Tibial nerve (tissue), 4 donors: ENCODE results near the gene MRPS5.

ENCODE experiments used
- EP300 ChIP-seq, 2 donors: sonication (generic); formaldehyde crosslinking; IDR thresholded peaks; one replicate each; pipeline ENCODE4 v1.6.1; 2017; ENCODE audit warnings: antibody characterized with exemption in 2 of 2, mild to moderate bottlenecking in 1 of 2
- POLR2A ChIP-seq, 2 donors: fragments of 450-650 bp; IDR thresholded peaks; one replicate each; pipeline ENCODE4 v1.6.1; 2017; ENCODE audit warnings: antibody characterized with exemption in 2 of 2, mild to moderate bottlenecking in 2 of 2, moderate library complexity in 2 of 2
- TF ChIP-seq, protein P1 (sequence below), 5 experiments: fragments of 200-600 bp in 3 of 5; fragments of 450-650 bp in 2 of 5; sonication (generic) in 3 of 5; IDR thresholded peaks; one replicate each; pipeline ENCODE4 v1.5.1; 2016 to 2019; ENCODE audit warnings: antibody characterized with exemption in 5 of 5, mild to moderate bottlenecking in 3 of 5, moderate library complexity in 2 of 5

GRCh38 chr2:95036596-95037383 lies 84.8 kb downstream of the MRPS5 start:
- TF ChIP-seq POLR2A (IDR thresholded peaks at IDR 0.05) (no peak), EP300 (IDR thresholded peaks at IDR 0.05) (no peak)
- TF ChIP-seq, protein P1, sequence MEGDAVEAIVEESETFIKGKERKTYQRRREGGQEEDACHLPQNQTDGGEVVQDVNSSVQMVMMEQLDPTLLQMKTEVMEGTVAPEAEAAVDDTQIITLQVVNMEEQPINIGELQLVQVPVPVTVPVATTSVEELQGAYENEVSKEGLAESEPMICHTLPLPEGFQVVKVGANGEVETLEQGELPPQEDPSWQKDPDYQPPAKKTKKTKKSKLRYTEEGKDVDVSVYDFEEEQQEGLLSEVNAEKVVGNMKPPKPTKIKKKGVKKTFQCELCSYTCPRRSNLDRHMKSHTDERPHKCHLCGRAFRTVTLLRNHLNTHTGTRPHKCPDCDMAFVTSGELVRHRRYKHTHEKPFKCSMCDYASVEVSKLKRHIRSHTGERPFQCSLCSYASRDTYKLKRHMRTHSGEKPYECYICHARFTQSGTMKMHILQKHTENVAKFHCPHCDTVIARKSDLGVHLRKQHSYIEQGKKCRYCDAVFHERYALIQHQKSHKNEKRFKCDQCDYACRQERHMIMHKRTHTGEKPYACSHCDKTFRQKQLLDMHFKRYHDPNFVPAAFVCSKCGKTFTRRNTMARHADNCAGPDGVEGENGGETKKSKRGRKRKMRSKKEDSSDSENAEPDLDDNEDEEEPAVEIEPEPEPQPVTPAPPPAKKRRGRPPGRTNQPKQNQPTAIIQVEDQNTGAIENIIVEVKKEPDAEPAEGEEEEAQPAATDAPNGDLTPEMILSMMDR (IDR thresholded peaks at IDR 0.05): no peak
